Measurements from ENCODE around the gene DNER. TPM values are rescaled to one million over a fixed set of nuclear protein-coding genes. Genes with fewer than 3 reads are reported as not detected.
A peak's percentile ranks its signal among the peaks of the same experiment; 100 is the strongest.

DNER gene
- total RNA-seq, 1 experiment from 2014 or later = not detected

DNA sequence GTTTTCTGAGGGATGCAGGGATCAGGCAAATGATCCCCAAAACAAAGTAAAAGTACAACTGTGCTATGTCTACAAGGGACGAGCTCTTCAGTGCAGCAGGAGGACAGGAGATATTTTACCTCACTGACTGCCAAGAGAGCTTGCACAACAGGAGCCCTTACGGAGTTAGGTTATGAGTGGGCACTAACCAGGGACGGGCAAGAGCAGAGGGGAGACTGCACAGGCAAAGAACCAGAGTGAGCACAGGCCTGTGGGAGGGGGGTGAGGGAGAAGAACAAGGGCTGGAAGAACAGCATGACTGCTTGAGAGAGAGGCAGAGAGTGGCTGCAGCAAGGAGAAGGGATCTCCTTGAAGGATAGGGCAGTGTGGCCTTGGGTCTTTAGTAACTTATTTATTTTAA lies 342.1 kb downstream of the DNER start:
- Histone ChIP-seq H3K9me3 (ENCODE audit: low read length) (no peaks in the 10 kb centered on the region), H3K9me2 (replicated peaks; ENCODE audit: insufficient read depth, low read length) (no peaks in the 10 kb centered on the region), H2AFZ (ENCODE audit: low read length) (no peak overlapping the region), H3K4me3 (ENCODE audit: low read length) (no peak overlapping the region), H3K4me2 (ENCODE audit: low read depth, low read length, poor library complexity, severe bottlenecking) (no peak overlapping the region), H3K4me1 (ENCODE audit: low read length) (peaks cover 12% of the 10 kb centered on the region), H3K9ac (ENCODE audit: low read length) (no peak overlapping the region), H4K20me1 (ENCODE audit: insufficient read depth, low read depth, low read length) (no peaks in the 10 kb centered on the region), H3K27ac (ENCODE audit: low read length) (no peak overlapping the region), H3K27me3 (ENCODE audit: low read length) (no peaks in the 10 kb centered on the region), H3K36me3 (ENCODE audit: insufficient read depth, low read length) (no peaks in the 10 kb centered on the region; the same call in 1 of the 2 replicates), H3K79me2 (ENCODE audit: low read length) (no peaks in the 10 kb centered on the region)
- DNase-seq = no peak

DNA sequence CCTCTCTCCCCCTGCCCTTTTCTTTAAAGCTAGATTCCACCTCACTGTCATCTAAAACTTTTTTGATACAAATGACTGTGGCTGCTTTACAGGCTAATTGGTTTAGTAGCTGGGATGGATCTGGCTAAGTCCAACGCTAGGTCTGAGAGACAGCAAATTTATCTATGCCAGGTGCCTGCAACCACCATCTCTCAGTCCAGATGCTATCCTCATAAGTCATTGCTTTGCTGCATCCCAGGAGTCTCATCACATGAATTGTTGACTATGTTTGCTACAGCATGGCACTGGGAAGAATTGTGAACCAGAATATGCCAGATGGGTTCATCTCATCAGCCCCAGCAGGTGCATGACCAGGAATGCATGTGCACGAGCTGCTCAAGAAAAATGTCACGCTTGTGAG lies 343.3 kb downstream of the DNER start:
- Histone ChIP-seq H2AFZ (ENCODE audit: low read length) (no peak overlapping the region), H3K9ac (ENCODE audit: low read length) (no peak overlapping the region), H3K9me2 (replicated peaks; ENCODE audit: insufficient read depth, low read length) (no peaks in the 10 kb centered on the region), H3K27ac (ENCODE audit: low read length) (no peak overlapping the region), H3K4me1 (ENCODE audit: low read length) (peaks cover 12% of the 10 kb centered on the region), H3K4me3 (ENCODE audit: low read length) (no peak overlapping the region), H3K4me2 (ENCODE audit: low read depth, low read length, poor library complexity, severe bottlenecking) (no peak overlapping the region), H3K9me3 (ENCODE audit: low read length) (no peaks in the 10 kb centered on the region), H4K20me1 (ENCODE audit: insufficient read depth, low read depth, low read length) (no peaks in the 10 kb centered on the region), H3K36me3 (ENCODE audit: insufficient read depth, low read length) (no peaks in the 10 kb centered on the region; the same call in 1 of the 2 replicates), H3K27me3 (ENCODE audit: low read length) (no peaks in the 10 kb centered on the region), H3K79me2 (ENCODE audit: low read length) (no peaks in the 10 kb centered on the region)
- DNase-seq = no peak

DNA sequence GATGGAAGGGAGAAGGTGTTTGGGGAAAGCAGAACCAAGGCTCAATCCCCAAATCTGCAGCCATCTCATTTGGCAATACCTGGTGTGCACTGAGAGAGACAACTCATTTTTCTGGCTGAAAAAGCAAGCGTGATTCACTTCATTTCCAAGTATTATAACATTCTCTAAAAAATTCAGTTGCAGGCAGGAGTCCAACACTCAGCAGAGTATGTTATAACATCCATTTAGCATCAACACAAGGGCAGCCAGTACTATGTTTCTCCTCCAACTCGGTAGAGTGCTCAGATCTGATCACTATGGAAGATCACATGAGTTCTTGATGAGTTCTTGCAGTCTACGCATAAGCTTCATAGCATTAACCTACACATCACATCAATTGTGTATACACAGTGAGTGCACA lies 343.8 kb downstream of the DNER start:
- no peak overlapping the region for H3K27ac ChIP-seq (ENCODE audit: low read length)
- H3K9me2 ChIP-seq (replicated peaks; ENCODE audit: insufficient read depth, low read length) = no peaks in the 10 kb centered on the region
- no peaks in the 10 kb centered on the region for H3K9me3 ChIP-seq (ENCODE audit: low read length)
- H3K4me2 ChIP-seq (ENCODE audit: low read depth, low read length, poor library complexity, severe bottlenecking) = no peak overlapping the region
- H4K20me1 ChIP-seq (ENCODE audit: insufficient read depth, low read depth, low read length) = no peaks in the 10 kb centered on the region
- no peak overlapping the region for H2AFZ ChIP-seq (ENCODE audit: low read length)
- no peaks in the 10 kb centered on the region for H3K27me3 ChIP-seq (ENCODE audit: low read length)
- no peak for DNase-seq
- H3K79me2 ChIP-seq (ENCODE audit: low read length) = no peaks in the 10 kb centered on the region
- no peaks in the 10 kb centered on the region; the same call in 1 of the 2 replicates for H3K36me3 ChIP-seq (ENCODE audit: insufficient read depth, low read length)
- no peak overlapping the region for H3K9ac ChIP-seq (ENCODE audit: low read length)
- H3K4me3 ChIP-seq (ENCODE audit: low read length) = no peak overlapping the region
- peaks cover 12% of the 10 kb centered on the region for H3K4me1 ChIP-seq (ENCODE audit: low read length)

DNA sequence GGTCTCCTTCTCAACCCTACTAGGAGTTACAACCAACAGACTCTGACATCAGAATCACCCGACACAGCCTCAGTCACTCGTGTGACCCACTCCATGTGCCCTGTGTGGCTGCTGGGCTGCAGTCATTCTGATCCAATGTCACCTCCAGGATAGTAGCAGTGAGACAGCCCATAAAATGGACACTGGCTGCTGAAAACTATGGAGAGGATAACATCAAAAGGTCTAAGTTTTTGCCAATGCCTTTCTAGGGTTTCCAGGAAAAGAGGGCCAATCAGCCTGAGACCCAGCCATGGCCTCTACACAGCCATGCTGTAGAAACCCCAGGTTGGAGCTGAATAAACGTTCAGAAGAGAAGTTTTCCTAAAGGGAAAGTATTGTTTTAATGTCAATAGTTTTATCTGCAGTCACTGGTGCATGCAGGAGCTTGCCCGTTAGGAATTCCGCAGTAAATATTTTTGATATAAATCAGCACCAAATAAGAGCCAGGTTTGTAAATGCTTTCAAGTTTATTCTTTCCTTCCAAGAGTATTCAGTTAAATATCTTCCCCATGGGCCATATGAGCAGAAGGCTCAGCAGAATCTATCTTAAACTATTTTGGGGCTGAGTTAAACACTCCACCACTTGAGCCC lies 351.1 kb downstream of the DNER start:
- H3K9me2 ChIP-seq (replicated peaks; ENCODE audit: insufficient read depth, low read length) = no peaks in the 10 kb centered on the region
- H3K4me1 ChIP-seq (ENCODE audit: low read length) = no peaks in the 10 kb centered on the region
- H3K27ac ChIP-seq (ENCODE audit: low read length) = no peak overlapping the region
- H4K20me1 ChIP-seq (ENCODE audit: insufficient read depth, low read depth, low read length) = no peaks in the 10 kb centered on the region
- no peaks in the 10 kb centered on the region for H3K79me2 ChIP-seq (ENCODE audit: low read length)
- H3K4me3 ChIP-seq (ENCODE audit: low read length) = no peak overlapping the region
- H3K4me2 ChIP-seq (ENCODE audit: low read depth, low read length, poor library complexity, severe bottlenecking) = no peak overlapping the region
- no peaks in the 10 kb centered on the region for H3K9me3 ChIP-seq (ENCODE audit: low read length)
- H3K36me3 ChIP-seq (ENCODE audit: insufficient read depth, low read length) = no peaks in the 10 kb centered on the region
- H2AFZ ChIP-seq (ENCODE audit: low read length) = no peak overlapping the region
- H3K9ac ChIP-seq (ENCODE audit: low read length) = no peak overlapping the region
- no peak for DNase-seq
- no peaks in the 10 kb centered on the region for H3K27me3 ChIP-seq (ENCODE audit: low read length)

DNA sequence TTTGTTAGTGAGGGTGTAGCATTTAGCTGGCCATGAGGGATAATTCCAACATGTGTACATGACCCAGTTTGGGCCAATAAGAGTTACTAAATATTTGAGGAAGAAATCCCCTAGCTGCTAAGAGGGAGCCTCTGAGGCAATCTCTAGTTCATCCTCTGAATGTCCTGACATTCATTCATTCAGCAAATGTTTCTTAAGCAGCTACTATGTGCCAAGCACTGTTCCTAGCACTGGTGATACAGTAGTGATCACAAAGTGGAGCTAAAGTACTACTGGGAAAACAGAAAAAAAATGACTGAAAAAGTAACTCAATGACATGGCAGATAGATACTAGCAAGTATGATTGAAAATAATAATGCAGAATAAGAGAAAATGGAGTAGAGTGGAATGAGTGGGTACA lies 363.5 kb downstream of the DNER start:
- no peak overlapping the region for H3K4me3 ChIP-seq (ENCODE audit: low read length)
- no peaks in the 10 kb centered on the region for H4K20me1 ChIP-seq (ENCODE audit: insufficient read depth, low read depth, low read length)
- H3K27me3 ChIP-seq (ENCODE audit: low read length) = no peaks in the 10 kb centered on the region
- no peaks in the 10 kb centered on the region for H3K9me2 ChIP-seq (replicated peaks; ENCODE audit: insufficient read depth, low read length)
- no peak overlapping the region for H2AFZ ChIP-seq (ENCODE audit: low read length)
- peaks cover 10% of the 10 kb centered on the region for H3K4me1 ChIP-seq (ENCODE audit: low read length)
- no peaks in the 10 kb centered on the region for H3K36me3 ChIP-seq (ENCODE audit: insufficient read depth, low read length)
- H3K9me3 ChIP-seq (ENCODE audit: low read length) = no peaks in the 10 kb centered on the region
- no peak overlapping the region for H3K9ac ChIP-seq (ENCODE audit: low read length)
- H3K27ac ChIP-seq (ENCODE audit: low read length) = no peak overlapping the region
- no peak overlapping the region for H3K4me2 ChIP-seq (ENCODE audit: low read depth, low read length, poor library complexity, severe bottlenecking)
- H3K79me2 ChIP-seq (ENCODE audit: low read length) = no peaks in the 10 kb centered on the region
- no peak for DNase-seq

DNA sequence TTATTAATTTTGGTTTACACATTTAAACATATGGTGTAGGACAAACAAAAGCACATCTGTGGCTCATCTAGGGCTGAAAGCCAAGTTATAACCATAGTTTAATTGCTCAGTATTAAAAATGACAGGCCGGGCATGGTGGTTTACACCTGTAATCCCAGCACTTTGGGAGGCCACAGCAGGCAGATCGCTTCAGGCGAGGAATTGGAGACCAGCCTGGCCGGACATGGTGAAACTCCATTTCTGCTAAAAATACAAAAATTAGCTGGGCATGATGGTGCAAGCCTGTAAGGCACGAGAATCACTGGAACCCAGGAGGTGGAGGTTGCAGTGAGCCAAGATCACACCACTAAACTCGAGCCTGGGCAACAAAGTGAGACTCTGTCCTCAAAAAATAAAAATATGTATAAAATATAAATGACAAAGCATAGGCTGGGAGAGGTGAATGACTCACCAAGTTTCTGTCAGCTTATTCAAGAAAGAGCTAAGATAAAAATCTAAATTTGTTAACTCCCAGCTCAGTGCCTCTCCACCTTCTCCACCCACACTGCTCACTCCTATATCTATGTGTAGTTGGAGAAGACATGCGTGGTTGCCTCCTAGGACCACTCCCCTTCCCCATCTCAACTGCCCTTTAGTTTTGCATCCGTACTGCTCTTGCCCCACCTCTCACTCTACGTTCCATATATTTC lies 364.1 kb downstream of the DNER start:
- Histone ChIP-seq H3K27me3 (ENCODE audit: low read length) (no peaks in the 10 kb centered on the region), H3K4me1 (ENCODE audit: low read length) (peaks cover 10% of the 10 kb centered on the region), H2AFZ (ENCODE audit: low read length) (no peak overlapping the region), H3K27ac (ENCODE audit: low read length) (no peak overlapping the region), H4K20me1 (ENCODE audit: insufficient read depth, low read depth, low read length) (no peaks in the 10 kb centered on the region), H3K4me3 (ENCODE audit: low read length) (no peak overlapping the region), H3K4me2 (ENCODE audit: low read depth, low read length, poor library complexity, severe bottlenecking) (no peak overlapping the region), H3K9me3 (ENCODE audit: low read length) (no peaks in the 10 kb centered on the region), H3K36me3 (ENCODE audit: insufficient read depth, low read length) (no peaks in the 10 kb centered on the region), H3K9me2 (replicated peaks; ENCODE audit: insufficient read depth, low read length) (no peaks in the 10 kb centered on the region), H3K79me2 (ENCODE audit: low read length) (no peaks in the 10 kb centered on the region), H3K9ac (ENCODE audit: low read length) (no peak overlapping the region)
- DNase-seq = no peak

DNA sequence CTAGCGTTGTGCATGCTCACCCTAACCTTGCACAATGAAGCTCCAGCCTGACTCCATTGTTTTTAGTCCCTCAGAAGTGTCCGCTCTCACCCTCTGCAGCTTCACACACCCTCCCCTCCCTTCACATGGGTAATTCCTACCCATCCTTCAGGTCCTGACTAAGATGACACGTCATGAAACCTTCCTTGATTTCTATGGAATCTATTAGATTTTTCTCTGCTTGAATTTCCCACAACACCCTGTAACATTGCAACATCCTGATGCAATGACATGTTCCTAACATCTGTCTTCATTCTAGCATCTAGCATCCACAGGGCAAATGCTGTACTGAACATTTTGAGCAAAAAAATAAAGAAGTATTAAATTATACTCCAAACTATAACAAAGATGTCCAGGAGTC lies 366.2 kb downstream of the DNER start:
- no peaks in the 10 kb centered on the region for H3K79me2 ChIP-seq (ENCODE audit: low read length)
- H3K9me3 ChIP-seq (ENCODE audit: low read length) = no peaks in the 10 kb centered on the region
- H3K9me2 ChIP-seq (replicated peaks; ENCODE audit: insufficient read depth, low read length) = no peaks in the 10 kb centered on the region
- H3K9ac ChIP-seq (ENCODE audit: low read length) = no peak overlapping the region
- no peak overlapping the region for H3K4me3 ChIP-seq (ENCODE audit: low read length)
- no peak overlapping the region for H3K27ac ChIP-seq (ENCODE audit: low read length)
- peaks cover 13% of the 10 kb centered on the region for H3K4me1 ChIP-seq (ENCODE audit: low read length)
- H4K20me1 ChIP-seq (ENCODE audit: insufficient read depth, low read depth, low read length) = no peaks in the 10 kb centered on the region
- no peaks in the 10 kb centered on the region for H3K36me3 ChIP-seq (ENCODE audit: insufficient read depth, low read length)
- H3K4me2 ChIP-seq (ENCODE audit: low read depth, low read length, poor library complexity, severe bottlenecking) = no peak overlapping the region
- no peaks in the 10 kb centered on the region for H3K27me3 ChIP-seq (ENCODE audit: low read length)
- H2AFZ ChIP-seq (ENCODE audit: low read length) = no peak overlapping the region
- no peak for DNase-seq

DNA sequence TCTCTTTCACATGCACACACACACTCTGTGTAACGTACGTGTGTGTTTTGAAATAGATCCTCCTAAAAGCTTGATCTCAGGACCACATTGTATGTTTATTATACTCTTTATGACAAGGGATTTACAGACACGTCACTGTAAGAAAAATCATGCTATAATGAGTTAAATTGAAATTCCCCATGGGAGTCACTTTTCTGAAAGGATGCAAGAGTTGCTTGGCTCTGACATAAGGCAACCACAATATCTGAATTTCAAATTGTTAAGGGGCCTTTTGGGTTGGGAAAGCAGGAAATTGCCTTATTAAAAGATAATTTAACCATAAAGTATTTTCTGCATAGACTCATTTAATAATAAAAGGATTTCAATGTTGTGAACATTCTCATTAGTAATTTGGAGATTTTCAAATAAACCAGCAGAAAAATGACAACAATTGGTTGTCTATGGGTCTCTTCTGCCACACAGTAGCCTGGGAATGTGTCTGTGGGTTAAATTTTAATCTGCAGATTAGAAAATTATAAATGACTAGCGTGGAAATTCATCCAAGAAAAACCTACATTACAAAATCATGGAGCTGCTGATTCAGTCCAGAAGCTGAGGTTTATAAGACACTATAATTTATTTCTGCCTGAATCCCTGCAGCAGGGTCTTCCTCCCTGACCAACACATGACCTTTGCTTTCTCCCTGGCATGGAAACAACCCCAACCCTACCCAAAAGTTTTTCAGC lies 367.4 kb downstream of the DNER start:
- Histone ChIP-seq H4K20me1 (ENCODE audit: insufficient read depth, low read depth, low read length) (no peaks in the 10 kb centered on the region), H3K9ac (ENCODE audit: low read length) (no peak overlapping the region), H3K27me3 (ENCODE audit: low read length) (no peaks in the 10 kb centered on the region), H3K9me2 (replicated peaks; ENCODE audit: insufficient read depth, low read length) (no peaks in the 10 kb centered on the region), H3K4me3 (ENCODE audit: low read length) (no peak overlapping the region), H3K79me2 (ENCODE audit: low read length) (no peaks in the 10 kb centered on the region), H3K9me3 (ENCODE audit: low read length) (no peaks in the 10 kb centered on the region), H3K4me1 (ENCODE audit: low read length) (peaks cover 24% of the 10 kb centered on the region), H2AFZ (ENCODE audit: low read length) (no peak overlapping the region), H3K4me2 (ENCODE audit: low read depth, low read length, poor library complexity, severe bottlenecking) (peak overlapping the region; percentile 12), H3K27ac (ENCODE audit: low read length) (no peak overlapping the region), H3K36me3 (ENCODE audit: insufficient read depth, low read length) (no peaks in the 10 kb centered on the region)
- DNase-seq = no peak

Data from Karpas-422 (cell line).